PC-3 (cell line): ENCODE results near the gene C1QTNF6.

Experiments
- CTCF ChIP-seq: fragments of 300-600 bp; sonication (generic); conservative IDR thresholded peaks from 2 replicates; pipeline ENCODE4 v1.5.1; 2017; ENCODE audit warnings: antibody characterized with exemption, low read depth, mild to moderate bottlenecking, low read length
- EZH2 ChIP-seq: fragments of 300-600 bp; sonication (generic); IDR thresholded peaks from one replicate; pipeline ENCODE4 v1.6.1; 2017; ENCODE audit warnings: antibody characterized with exemption, mild to moderate bottlenecking, low read length; ENCODE audit not compliant: unreplicated experiment

- no peak for TF ChIP-seq CTCF
- TF ChIP-seq EZH2, result no peak
Measured at GRCh38 chr22:37184380-37184755, 3.7 kb downstream of the C1QTNF6 start.
